Thyroid gland (tissue), 4 donors: Measurements from ENCODE around the gene PREB.

Experiments
- CTCF ChIP-seq, 6 experiments: fragments of 200-600 bp in 3 of 6; fragments of 450-650 bp in 3 of 6; sonication (generic) in 3 of 6; IDR thresholded peaks; one replicate each; pipeline ENCODE4 v1.5.1; 2016 to 2019; ENCODE audit warnings: antibody characterized with exemption in 6 of 6, mild to moderate bottlenecking in 2 of 6, inconsistent platforms in 1 of 6, moderate library complexity in 1 of 6
- POLR2A ChIP-seq, 2 donors: fragments of 450-650 bp; IDR thresholded peaks; one replicate each; pipeline ENCODE4 v1.6.1; 2017; ENCODE audit warnings: antibody characterized with exemption in 2 of 2, mild to moderate bottlenecking in 2 of 2, moderate library complexity in 1 of 2

GRCh38 chr2:27177441-27178351 is 43.3 kb upstream of the PREB start:
- TF ChIP-seq CTCF (IDR thresholded peaks at IDR 0.05) (no peak), POLR2A (IDR thresholded peaks at IDR 0.05) (no peak)
